Measurements from ENCODE around the gene CCDC157. TPM values are rescaled to one million over a fixed set of nuclear protein-coding genes. Genes with fewer than 3 reads are reported as not detected.

CCDC157 gene
- total RNA-seq, 1 donor from 2014 or later = 3.7 TPM

DNA sequence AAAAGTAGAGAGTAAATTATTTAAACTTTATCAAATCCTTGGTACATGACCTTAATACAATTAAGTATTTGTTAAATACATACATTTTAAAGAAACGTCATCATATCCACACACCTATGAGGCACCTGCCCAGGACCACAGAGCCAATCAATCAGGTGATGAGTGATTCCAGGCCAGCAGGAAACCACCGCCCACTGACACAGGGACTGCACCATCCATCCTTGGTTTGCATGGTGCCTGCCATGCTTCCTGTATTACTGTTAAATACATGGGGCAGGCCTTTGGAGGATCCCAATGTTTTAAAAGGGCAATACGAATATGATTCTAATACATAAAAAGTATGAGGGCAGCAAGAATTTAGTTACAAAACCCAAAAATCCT, 23.1 kb upstream of the CCDC157 start:
- DNase-seq (ENCODE audit: low spot score) = no peak
- Mint-ChIP-seq H3K9me3 (no peaks in the 10 kb centered on the region), H3K4me1 (no peaks in the 10 kb centered on the region), H3K27me3 (ENCODE audit: insufficient read depth, low read depth) (no peaks in the 10 kb centered on the region), H3K4me3 (no peak overlapping the region), H3K36me3 (peaks cover 30% of the 10 kb centered on the region), H3K27ac (no peak overlapping the region)
- Histone ChIP-seq H3K9me3 (ENCODE audit: low read depth) (no peaks in the 10 kb centered on the region), H2AFZ (replicated peaks) (no peak overlapping the region), H4K20me1 (ENCODE audit: low read depth) (peaks cover 3% of the 10 kb centered on the region), H3K27ac (no peak overlapping the region), H3K79me2 (ENCODE audit: low read depth) (no peaks in the 10 kb centered on the region), H3K27me3 (no peaks in the 10 kb centered on the region), H3K36me3 (no peaks in the 10 kb centered on the region), H3K9ac (no peak overlapping the region), H3K4me3 (no peak overlapping the region), H3K4me2 (no peak overlapping the region), H3K4me1 (no peaks in the 10 kb centered on the region), H3F3A (ENCODE audit: low read depth) (peaks cover 4% of the 10 kb centered on the region)
- TF ChIP-seq EZH2phosphoT487 (IDR thresholded peaks at IDR 0.05) (no peak), CTCF (IDR thresholded peaks at IDR 0.05) (no peak), EZH2 (IDR thresholded peaks at IDR 0.05) (no peak)

DNA sequence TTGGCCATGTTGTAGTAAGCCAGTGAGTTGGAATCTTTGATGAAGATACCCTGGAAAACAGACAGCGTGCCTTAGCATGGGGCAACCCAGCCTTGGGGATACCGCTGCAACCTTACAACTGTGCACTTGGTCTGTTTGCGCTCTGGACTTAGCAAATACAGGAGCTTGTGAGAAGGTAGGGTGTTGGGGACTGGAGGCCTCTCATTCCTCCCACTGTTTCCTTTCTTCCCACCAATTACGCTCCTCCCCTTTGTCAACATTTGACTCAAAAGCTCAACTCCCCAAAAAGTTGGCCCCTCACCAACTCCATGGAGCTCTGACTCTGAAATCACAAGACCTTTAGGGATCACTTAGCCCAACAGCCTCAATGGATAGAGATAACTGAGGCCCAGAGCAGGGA, 22.2 kb upstream of the CCDC157 start:
- no peak overlapping the region for H3K4me3 Mint-ChIP-seq

DNA sequence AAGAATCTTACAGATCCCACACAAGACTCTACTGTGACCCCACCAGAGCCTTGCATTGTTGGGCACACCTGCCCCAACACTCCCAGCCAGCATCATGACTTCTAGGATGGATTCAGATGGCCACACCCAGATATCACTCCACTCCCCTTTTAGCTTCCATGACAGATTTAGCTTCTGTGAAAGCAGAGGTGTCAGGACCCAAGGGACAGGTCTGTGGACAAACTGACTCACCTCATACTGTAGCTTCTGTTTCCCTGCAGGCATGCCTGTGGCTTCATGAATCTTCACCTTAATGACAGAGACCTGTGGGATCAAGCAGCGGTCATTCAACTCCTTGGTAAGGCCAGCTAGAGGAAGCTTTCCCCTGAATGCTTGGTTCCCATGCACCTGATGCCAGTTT, 21.6 kb upstream of the CCDC157 start:
- H3K27me3 Mint-ChIP-seq (ENCODE audit: insufficient read depth, low read depth) = no peaks in the 10 kb centered on the region
- Histone ChIP-seq H3K9ac (no peak overlapping the region), H3K79me2 (ENCODE audit: low read depth) (no peaks in the 10 kb centered on the region), H3F3A (ENCODE audit: low read depth) (peaks cover 4% of the 10 kb centered on the region), H3K27ac (no peak overlapping the region), H2AFZ (replicated peaks) (no peak overlapping the region), H3K27me3 (no peaks in the 10 kb centered on the region), H4K20me1 (ENCODE audit: low read depth) (peaks cover 3% of the 10 kb centered on the region), H3K4me1 (no peaks in the 10 kb centered on the region), H3K36me3 (no peaks in the 10 kb centered on the region), H3K9me3 (ENCODE audit: low read depth) (no peaks in the 10 kb centered on the region), H3K4me2 (no peak overlapping the region), H3K4me3 (no peak overlapping the region)
- H3K9me3 Mint-ChIP-seq = no peaks in the 10 kb centered on the region
- peaks cover 38% of the 10 kb centered on the region for H3K36me3 Mint-ChIP-seq
- DNase-seq (ENCODE audit: low spot score) = no peak
- H3K4me1 Mint-ChIP-seq = no peaks in the 10 kb centered on the region
- H3K4me3 Mint-ChIP-seq = no peak overlapping the region
- no peak overlapping the region for H3K27ac Mint-ChIP-seq
- TF ChIP-seq EZH2 (IDR thresholded peaks at IDR 0.05) = no peak
- no peak for TF ChIP-seq CTCF (IDR thresholded peaks at IDR 0.05)
- TF ChIP-seq EZH2phosphoT487 (IDR thresholded peaks at IDR 0.05) = no peak

More for the DNA sequence above, 22.2 kb upstream of the CCDC157 start:
- Mint-ChIP-seq H3K27ac (no peak overlapping the region), H3K36me3 (peaks cover 34% of the 10 kb centered on the region), H3K9me3 (no peaks in the 10 kb centered on the region), H3K27me3 (ENCODE audit: insufficient read depth, low read depth) (no peaks in the 10 kb centered on the region), H3K4me1 (no peaks in the 10 kb centered on the region)
- H3K4me2 ChIP-seq = no peak overlapping the region
- no peak overlapping the region for H2AFZ ChIP-seq (replicated peaks)
- H3K4me3 ChIP-seq = no peak overlapping the region
- no peaks in the 10 kb centered on the region for H3K27me3 ChIP-seq
- H3K79me2 ChIP-seq (ENCODE audit: low read depth) = no peaks in the 10 kb centered on the region
- TF ChIP-seq EZH2 (IDR thresholded peaks at IDR 0.05) (no peak), CTCF (IDR thresholded peaks at IDR 0.05) (no peak), EZH2phosphoT487 (IDR thresholded peaks at IDR 0.05) (no peak)
- H3K27ac ChIP-seq = no peak overlapping the region
- H3K9ac ChIP-seq = no peak overlapping the region
- no peaks in the 10 kb centered on the region for H3K36me3 ChIP-seq
- H3K4me1 ChIP-seq = no peaks in the 10 kb centered on the region
- no peaks in the 10 kb centered on the region for H3K9me3 ChIP-seq (ENCODE audit: low read depth)
- DNase-seq (ENCODE audit: low spot score) = no peak
- H3F3A ChIP-seq (ENCODE audit: low read depth) = peaks cover 4% of the 10 kb centered on the region
- peaks cover 3% of the 10 kb centered on the region for H4K20me1 ChIP-seq (ENCODE audit: low read depth)

Measured in neural progenitor cell (in vitro differentiated cells).